GM12878 (cell line): ENCODE data around the gene RMI2.

ENCODE experiments used
- CHD4 ChIP-seq: fragments of 200-600 bp; sonication (generic); IDR thresholded peaks from 2 replicates; pipeline ENCODE4 v1.6.1; 2016; ENCODE audit warnings: mild to moderate bottlenecking
- CREB1 ChIP-seq: IDR thresholded peaks from 2 replicates; pipeline ENCODE4 v1.6.1; 2012; ENCODE audit warnings: low read depth, mild to moderate bottlenecking, inconsistent platforms
- POLR2A ChIP-seq: IDR thresholded peaks from 2 replicates; pipeline ENCODE4 v1.6.1; 2011; ENCODE audit warnings: low read depth, mild to moderate bottlenecking, low read length
- RAD21 ChIP-seq: IDR thresholded peaks from 2 replicates; pipeline ENCODE4 v1.6.1; 2011; ENCODE audit warnings: mild to moderate bottlenecking, low read depth, low read length, moderate library complexity; ENCODE audit not compliant: insufficient read depth
- RAD51 ChIP-seq: fragments of 450-650 bp; IDR thresholded peaks from 2 replicates; pipeline ENCODE4 v1.6.1; 2016; ENCODE audit warnings: moderate library complexity, mild to moderate bottlenecking, inconsistent platforms
- SPI1 ChIP-seq: IDR thresholded peaks from 2 replicates; pipeline ENCODE4 v1.6.1; 2011; ENCODE audit warnings: low read depth, mild to moderate bottlenecking, low read length, moderate library complexity, borderline replicate concordance; ENCODE audit not compliant: insufficient read depth
- TAF1 ChIP-seq: IDR thresholded peaks from 2 replicates; pipeline ENCODE4 v1.6.1; 2011; ENCODE audit warnings: mild to moderate bottlenecking, low read depth, low read length, borderline replicate concordance
- TCF12 ChIP-seq: IDR thresholded peaks from 2 replicates; pipeline ENCODE4 v1.6.1; 2011; ENCODE audit warnings: low read depth, mild to moderate bottlenecking, low read length
- YY1 ChIP-seq: IDR thresholded peaks from 2 replicates; pipeline ENCODE4 v1.6.1; 2011; ENCODE audit warnings: low read depth, mild to moderate bottlenecking, low read length
- TF ChIP-seq, protein P1 (sequence below), 3 experiments: IDR thresholded peaks in 2 of 3; conservative IDR thresholded peaks in 1 of 3; 2 replicates each; pipeline ENCODE4 v1.5.1; 2011; ENCODE audit warnings: low read depth in 3 of 3, low read length in 3 of 3, mild to moderate bottlenecking in 3 of 3, control low read depth in 2 of 3, moderate library complexity in 2 of 3, inconsistent platforms in 1 of 3, mixed read lengths in 1 of 3; ENCODE audit not compliant: control insufficient read depth in 2 of 3, insufficient read depth in 1 of 3; ENCODE audit errors: extremely low read depth in 1 of 3
- TF ChIP-seq, protein P2 (sequence below): fragments of 450-650 bp; IDR thresholded peaks from 2 replicates; pipeline ENCODE4 v1.6.1; 2017; ENCODE audit warnings: mild to moderate bottlenecking
- TF ChIP-seq, protein P3 (sequence below): fragments of 450-650 bp; IDR thresholded peaks from 2 replicates; pipeline ENCODE4 v1.6.1; 2018; ENCODE audit warnings: mild to moderate bottlenecking, low read depth, moderate library complexity; ENCODE audit not compliant: partially characterized antibody

DNA sequence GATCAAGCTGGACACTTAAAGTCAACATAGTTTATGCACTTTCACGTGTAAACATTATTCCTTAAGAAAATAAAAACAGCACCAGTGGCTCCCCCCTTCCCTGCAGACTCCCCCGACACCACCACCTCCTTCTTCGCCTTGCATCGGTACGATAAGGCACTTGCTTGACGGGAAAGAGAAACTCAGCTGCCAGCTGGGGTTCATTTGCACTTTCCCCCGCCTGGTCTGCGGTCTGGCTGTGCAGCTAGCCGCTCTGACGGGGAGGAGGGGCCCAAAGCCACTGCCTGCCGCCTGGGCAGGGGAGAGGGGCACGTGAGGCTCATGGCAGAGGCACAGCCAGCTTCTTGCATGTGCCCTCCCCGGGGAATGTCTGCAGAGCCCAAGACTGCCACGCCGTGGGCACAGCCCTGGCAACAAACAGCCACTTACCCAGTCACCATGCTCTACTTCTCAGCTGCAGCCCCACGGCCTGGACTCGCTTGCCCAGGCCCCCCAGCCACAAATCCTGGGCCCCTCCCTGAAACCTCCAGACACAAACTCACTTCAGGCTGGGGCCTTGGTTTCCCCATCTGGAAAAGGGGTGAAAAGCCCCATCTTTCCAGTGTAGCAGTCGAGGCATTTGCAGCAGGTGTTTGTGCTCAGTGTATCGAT, 47.6 kb upstream of the RMI2 start:
- TF ChIP-seq RAD51 (peak; percentile 85), YY1 (peak; percentile 52), SPI1 (no peak), RAD21 (0 out of 2 replicates have a peak, but pooled peaks have one; percentile 13), POLR2A (peak; percentile 58), CHD4 (no peak), CREB1 (no peak; the same call in 1 of the 2 replicates), TAF1 (peak; percentile 32; the same call in 1 of the 2 replicates), TCF12 (peak; percentile 99)
- TF ChIP-seq, protein P1, sequence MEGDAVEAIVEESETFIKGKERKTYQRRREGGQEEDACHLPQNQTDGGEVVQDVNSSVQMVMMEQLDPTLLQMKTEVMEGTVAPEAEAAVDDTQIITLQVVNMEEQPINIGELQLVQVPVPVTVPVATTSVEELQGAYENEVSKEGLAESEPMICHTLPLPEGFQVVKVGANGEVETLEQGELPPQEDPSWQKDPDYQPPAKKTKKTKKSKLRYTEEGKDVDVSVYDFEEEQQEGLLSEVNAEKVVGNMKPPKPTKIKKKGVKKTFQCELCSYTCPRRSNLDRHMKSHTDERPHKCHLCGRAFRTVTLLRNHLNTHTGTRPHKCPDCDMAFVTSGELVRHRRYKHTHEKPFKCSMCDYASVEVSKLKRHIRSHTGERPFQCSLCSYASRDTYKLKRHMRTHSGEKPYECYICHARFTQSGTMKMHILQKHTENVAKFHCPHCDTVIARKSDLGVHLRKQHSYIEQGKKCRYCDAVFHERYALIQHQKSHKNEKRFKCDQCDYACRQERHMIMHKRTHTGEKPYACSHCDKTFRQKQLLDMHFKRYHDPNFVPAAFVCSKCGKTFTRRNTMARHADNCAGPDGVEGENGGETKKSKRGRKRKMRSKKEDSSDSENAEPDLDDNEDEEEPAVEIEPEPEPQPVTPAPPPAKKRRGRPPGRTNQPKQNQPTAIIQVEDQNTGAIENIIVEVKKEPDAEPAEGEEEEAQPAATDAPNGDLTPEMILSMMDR (IDR thresholded peaks at IDR 0.05 in 2 of 3, conservative IDR thresholded peaks at IDR 0.05 in 1 of 3; ENCODE audit: control insufficient read depth in 2 of 3, extremely low read depth in 1 of 3, insufficient read depth in 1 of 3, low read depth in 3 of 3, low read length in 3 of 3), result peak in 1 of 3 experiments; percentile 26; a peak in 2 of 6 replicates
- TF ChIP-seq, protein P2, sequence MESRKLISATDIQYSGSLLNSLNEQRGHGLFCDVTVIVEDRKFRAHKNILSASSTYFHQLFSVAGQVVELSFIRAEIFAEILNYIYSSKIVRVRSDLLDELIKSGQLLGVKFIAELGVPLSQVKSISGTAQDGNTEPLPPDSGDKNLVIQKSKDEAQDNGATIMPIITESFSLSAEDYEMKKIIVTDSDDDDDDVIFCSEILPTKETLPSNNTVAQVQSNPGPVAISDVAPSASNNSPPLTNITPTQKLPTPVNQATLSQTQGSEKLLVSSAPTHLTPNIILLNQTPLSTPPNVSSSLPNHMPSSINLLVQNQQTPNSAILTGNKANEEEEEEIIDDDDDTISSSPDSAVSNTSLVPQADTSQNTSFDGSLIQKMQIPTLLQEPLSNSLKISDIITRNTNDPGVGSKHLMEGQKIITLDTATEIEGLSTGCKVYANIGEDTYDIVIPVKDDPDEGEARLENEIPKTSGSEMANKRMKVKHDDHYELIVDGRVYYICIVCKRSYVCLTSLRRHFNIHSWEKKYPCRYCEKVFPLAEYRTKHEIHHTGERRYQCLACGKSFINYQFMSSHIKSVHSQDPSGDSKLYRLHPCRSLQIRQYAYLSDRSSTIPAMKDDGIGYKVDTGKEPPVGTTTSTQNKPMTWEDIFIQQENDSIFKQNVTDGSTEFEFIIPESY, result no peak
- TF ChIP-seq, protein P3, sequence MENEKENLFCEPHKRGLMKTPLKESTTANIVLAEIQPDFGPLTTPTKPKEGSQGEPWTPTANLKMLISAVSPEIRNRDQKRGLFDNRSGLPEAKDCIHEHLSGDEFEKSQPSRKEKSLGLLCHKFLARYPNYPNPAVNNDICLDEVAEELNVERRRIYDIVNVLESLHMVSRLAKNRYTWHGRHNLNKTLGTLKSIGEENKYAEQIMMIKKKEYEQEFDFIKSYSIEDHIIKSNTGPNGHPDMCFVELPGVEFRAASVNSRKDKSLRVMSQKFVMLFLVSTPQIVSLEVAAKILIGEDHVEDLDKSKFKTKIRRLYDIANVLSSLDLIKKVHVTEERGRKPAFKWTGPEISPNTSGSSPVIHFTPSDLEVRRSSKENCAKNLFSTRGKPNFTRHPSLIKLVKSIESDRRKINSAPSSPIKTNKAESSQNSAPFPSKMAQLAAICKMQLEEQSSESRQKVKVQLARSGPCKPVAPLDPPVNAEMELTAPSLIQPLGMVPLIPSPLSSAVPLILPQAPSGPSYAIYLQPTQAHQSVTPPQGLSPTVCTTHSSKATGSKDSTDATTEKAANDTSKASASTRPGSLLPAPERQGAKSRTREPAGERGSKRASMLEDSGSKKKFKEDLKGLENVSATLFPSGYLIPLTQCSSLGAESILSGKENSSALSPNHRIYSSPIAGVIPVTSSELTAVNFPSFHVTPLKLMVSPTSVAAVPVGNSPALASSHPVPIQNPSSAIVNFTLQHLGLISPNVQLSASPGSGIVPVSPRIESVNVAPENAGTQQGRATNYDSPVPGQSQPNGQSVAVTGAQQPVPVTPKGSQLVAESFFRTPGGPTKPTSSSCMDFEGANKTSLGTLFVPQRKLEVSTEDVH, result no peak
